HepG2 (cell line): ENCODE measurements around the gene LONP1. TPM values are rescaled to one million over a fixed set of nuclear protein-coding genes. Genes with fewer than 3 reads are reported as not detected.

Source experiments
- AGO2 ChIP-seq: fragments of 200-400 bp; formaldehyde crosslinking; optimal IDR thresholded peaks from 2 replicates; pipeline ENCODE3; 2017; ENCODE audit warnings: mild to moderate bottlenecking, low read depth, low read length, moderate library complexity
- AKAP8 ChIP-seq: sonication (generic); formaldehyde crosslinking; IDR thresholded peaks from 2 replicates; pipeline ENCODE4 v1.5.1; 2020; ENCODE audit warnings: mild to moderate bottlenecking, missing genetic modification reagents
- ATF3 ChIP-seq: sonication (generic); formaldehyde crosslinking; IDR thresholded peaks from 2 replicates; pipeline ENCODE4 v1.4.0; 2020; ENCODE audit warnings: missing genetic modification reagents
- HDAC1 ChIP-seq: sonication (generic); formaldehyde crosslinking; IDR thresholded peaks from 2 replicates; pipeline ENCODE4 v1.5.1; 2020; ENCODE audit warnings: mild to moderate bottlenecking, missing genetic modification reagents
- IKZF4 ChIP-seq: sonication (generic); formaldehyde crosslinking; IDR thresholded peaks from 2 replicates; pipeline ENCODE4 v1.5.1; 2020; ENCODE audit warnings: borderline replicate concordance, mild to moderate bottlenecking, low read depth, missing genetic modification reagents; ENCODE audit errors: not compliant biosample characterization
- MTF1 ChIP-seq: sonication (generic); formaldehyde crosslinking; IDR thresholded peaks from 2 replicates; pipeline ENCODE4 v1.5.0; 2020; ENCODE audit warnings: missing genetic modification reagents
- PAF1 ChIP-seq: IDR thresholded peaks from 2 replicates; pipeline ENCODE4 v1.6.1; 2016; ENCODE audit warnings: missing genetic modification reagents, missing compliant biosample characterization
- ZBTB38 ChIP-seq: sonication (generic); formaldehyde crosslinking; IDR thresholded peaks from 2 replicates; pipeline ENCODE4 v1.5.1; 2020; ENCODE audit warnings: mild to moderate bottlenecking, missing genetic modification reagents
- ZFY ChIP-seq: sonication (generic); formaldehyde crosslinking; IDR thresholded peaks from 2 replicates; pipeline ENCODE4 v1.4.0; 2020; ENCODE audit warnings: missing genetic modification reagents
- ZNF367 ChIP-seq: sonication (generic); formaldehyde crosslinking; IDR thresholded peaks from 2 replicates; pipeline ENCODE4 v1.4.0; 2020; ENCODE audit warnings: missing genetic modification reagents, borderline replicate concordance
- polyA plus RNA-seq, 8 experiments: library from polyadenylated mRNA; depleted of rRNA in 3 of 8; stranded (reverse) in 7 of 8; unstranded in 1 of 8; fragments of >200 nt; fragmentation: Illumina TruSeq in 4 of 8; extraction: Trizol in 4 of 8; gene quantifications; 2 replicates each; pipeline versions ENCODE4 v1.2.1 to v1.2.3, GENCODE V29; 2011 to 2016; ENCODE audit warnings: low read depth in 4 of 8, missing spikeins in 1 of 8, mixed read lengths in 1 of 8; ENCODE audit not compliant: insufficient read depth in 1 of 8
- total RNA-seq, 5 experiments: library from RNA; depleted of rRNA; stranded (reverse); fragments of >200 nt; fragmentation: Illumina TruSeq; extraction: Trizol; gene quantifications; 2 replicates each; pipeline ENCODE4 v1.2.3, GENCODE V29; 2016; ENCODE audit warnings: low read depth in 1 of 5
- TF ChIP-seq, protein P1 (sequence below): sonication (generic); formaldehyde crosslinking; IDR thresholded peaks from 2 replicates; pipeline ENCODE4 v1.4.0; 2020; ENCODE audit warnings: mild to moderate bottlenecking, missing genetic modification reagents
- TF ChIP-seq, protein P2 (sequence below): sonication (generic); formaldehyde crosslinking; conservative IDR thresholded peaks from 2 replicates; pipeline ENCODE4 v1.8.0; 2022; ENCODE audit warnings: mild to moderate bottlenecking, moderate library complexity, missing genetic modification reagents
- TF ChIP-seq, protein P3 (sequence below): sonication (generic); formaldehyde crosslinking; IDR thresholded peaks from 2 replicates; pipeline ENCODE4 v1.5.1; 2020; ENCODE audit warnings: mild to moderate bottlenecking, moderate library complexity, missing genetic modification reagents

Gene LONP1
- total and polyA plus RNA-seq, 2 of the 13 experiments (the other 11 are each of a cell fraction or from before 2014, with no cell fraction given): 59.5 to 76.8 TPM

DNA sequence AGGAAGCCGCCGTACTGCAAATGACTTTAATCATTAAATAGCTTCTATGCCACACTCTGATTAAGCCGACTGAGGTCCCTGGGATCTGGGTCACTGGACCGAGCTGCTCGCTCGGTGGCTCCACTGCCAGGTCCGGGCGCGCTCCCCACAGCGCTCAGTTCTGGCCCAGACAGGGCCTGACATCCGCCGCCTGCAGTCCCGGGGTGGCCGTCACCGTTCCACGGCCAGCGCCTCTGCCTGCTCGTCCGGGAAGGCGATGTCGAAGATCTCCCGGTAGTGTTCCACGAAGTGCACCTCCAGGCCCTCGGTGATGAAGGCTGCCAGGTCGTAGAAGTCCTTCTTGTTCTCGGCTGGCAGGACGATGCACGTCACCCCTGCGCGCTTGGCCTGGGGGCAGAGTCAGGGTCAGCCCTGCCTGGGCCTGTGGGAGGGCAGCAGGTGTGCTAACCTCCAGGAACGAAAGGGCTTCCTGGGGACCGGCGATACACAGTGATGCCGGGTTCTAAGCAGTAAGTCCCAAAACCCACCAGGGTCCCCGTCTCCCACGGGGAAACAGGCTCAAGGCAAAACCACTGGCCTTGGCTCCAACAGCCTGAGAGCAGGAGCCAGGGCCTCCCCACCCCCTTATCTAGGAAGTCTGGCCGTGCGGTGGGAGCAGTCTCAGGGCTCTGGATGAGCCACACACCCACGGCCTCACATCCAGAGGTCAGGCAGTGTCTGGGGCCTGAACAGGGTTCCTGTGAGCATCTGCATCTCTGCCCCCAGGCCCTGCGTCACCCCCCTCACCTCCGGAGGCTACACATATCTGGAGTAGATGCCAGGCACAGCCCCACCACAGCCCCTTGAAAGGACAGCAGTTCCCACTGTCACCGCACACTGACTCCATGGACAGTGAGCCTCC lies 27.9 kb downstream of the LONP1 start (continued):
- peak; percentile 4; the same call in 1 of the 2 replicates for TF ChIP-seq AKAP8
- 0 out of 2 replicates have a peak, but pooled peaks have one; percentile 18 for TF ChIP-seq ZFY
- no peak for TF ChIP-seq MTF1
- TF ChIP-seq, protein P1, sequence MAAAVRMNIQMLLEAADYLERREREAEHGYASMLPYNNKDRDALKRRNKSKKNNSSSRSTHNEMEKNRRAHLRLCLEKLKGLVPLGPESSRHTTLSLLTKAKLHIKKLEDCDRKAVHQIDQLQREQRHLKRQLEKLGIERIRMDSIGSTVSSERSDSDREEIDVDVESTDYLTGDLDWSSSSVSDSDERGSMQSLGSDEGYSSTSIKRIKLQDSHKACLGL (CRISPR knock-in tag): 0 out of 2 replicates have a peak, but pooled peaks have one; percentile 43
- TF ChIP-seq ATF3 (CRISPR knock-in tag): no peak
- no peak for TF ChIP-seq IKZF4
- TF ChIP-seq AGO2: peak; percentile 96
- TF ChIP-seq ZBTB38: 0 out of 2 replicates have a peak, but pooled peaks have one; percentile 68
- no peak for TF ChIP-seq ZNF367 (CRISPR knock-in tag)
- TF ChIP-seq PAF1 (CRISPR knock-in tag): peak; percentile 74; the same call in 1 of the 2 replicates
- no peak for TF ChIP-seq HDAC1 (CRISPR knock-in tag)
- TF ChIP-seq, protein P2, sequence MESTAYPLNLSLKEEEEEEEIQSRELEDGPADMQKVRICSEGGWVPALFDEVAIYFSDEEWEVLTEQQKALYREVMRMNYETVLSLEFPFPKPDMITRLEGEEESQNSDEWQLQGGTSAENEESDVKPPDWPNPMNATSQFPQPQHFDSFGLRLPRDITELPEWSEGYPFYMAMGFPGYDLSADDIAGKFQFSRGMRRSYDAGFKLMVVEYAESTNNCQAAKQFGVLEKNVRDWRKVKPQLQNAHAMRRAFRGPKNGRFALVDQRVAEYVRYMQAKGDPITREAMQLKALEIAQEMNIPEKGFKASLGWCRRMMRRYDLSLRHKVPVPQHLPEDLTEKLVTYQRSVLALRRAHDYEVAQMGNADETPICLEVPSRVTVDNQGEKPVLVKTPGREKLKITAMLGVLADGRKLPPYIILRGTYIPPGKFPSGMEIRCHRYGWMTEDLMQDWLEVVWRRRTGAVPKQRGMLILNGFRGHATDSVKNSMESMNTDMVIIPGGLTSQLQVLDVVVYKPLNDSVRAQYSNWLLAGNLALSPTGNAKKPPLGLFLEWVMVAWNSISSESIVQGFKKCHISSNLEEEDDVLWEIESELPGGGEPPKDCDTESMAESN (CRISPR knock-in tag): no peak
- TF ChIP-seq, protein P3, sequence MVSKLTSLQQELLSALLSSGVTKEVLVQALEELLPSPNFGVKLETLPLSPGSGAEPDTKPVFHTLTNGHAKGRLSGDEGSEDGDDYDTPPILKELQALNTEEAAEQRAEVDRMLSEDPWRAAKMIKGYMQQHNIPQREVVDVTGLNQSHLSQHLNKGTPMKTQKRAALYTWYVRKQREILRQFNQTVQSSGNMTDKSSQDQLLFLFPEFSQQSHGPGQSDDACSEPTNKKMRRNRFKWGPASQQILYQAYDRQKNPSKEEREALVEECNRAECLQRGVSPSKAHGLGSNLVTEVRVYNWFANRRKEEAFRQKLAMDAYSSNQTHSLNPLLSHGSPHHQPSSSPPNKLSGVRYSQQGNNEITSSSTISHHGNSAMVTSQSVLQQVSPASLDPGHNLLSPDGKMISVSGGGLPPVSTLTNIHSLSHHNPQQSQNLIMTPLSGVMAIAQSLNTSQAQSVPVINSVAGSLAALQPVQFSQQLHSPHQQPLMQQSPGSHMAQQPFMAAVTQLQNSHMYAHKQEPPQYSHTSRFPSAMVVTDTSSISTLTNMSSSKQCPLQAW (CRISPR knock-in tag): no peak
